A673 (cell line): ENCODE data around the gene CPT1A. TPM values are rescaled to one million over a fixed set of nuclear protein-coding genes. Genes with fewer than 3 reads are reported as not detected.

ENCODE experiments used
- BruUV-seq: library from RNA; stranded (reverse); fragments of 400-500 nt; replicated peaks from 2 replicates; lab custom pipeline; 2021; lab: Mats Ljungman, UMichigan
- CTCF ChIA-PET: fragments of 300-600 bp; sonication (Branson Sonifier 250); formaldehyde crosslinking; loops from one replicate; lab custom pipeline; 2022; ENCODE audit warnings: antibody characterized with exemption; lab: Charles Lee
- POLR2A ChIA-PET: fragments of 300-600 bp; sonication (Branson Sonifier 250); formaldehyde crosslinking; loops from one replicate; lab custom pipeline; 2022; ENCODE audit warnings: antibody characterized with exemption; ENCODE audit not compliant: low non-redundant PET; lab: Charles Lee
- DNase-seq: peaks from one replicate; pipeline ENCODE4 v3.0.0-alpha.2; 2015; ENCODE audit warnings: low spot score
- H3K27ac ChIP-seq: fragments of 200-600 bp; sonication (generic); 2 replicates; pipeline ENCODE4 v1.5.1; 2016; ENCODE audit warnings: mixed run types, low read depth, mild to moderate bottlenecking, mixed read lengths, antibody characterized with exemption, low read length; ENCODE audit not compliant: poor library complexity, severe bottlenecking
- H3K27me3 ChIP-seq: fragments of 200-600 bp; sonication (generic); replicated peaks from 2 replicates; pipeline ENCODE4 v1.6.1; 2017; ENCODE audit warnings: mixed run types, low read depth, mild to moderate bottlenecking, mixed read lengths, antibody characterized with exemption, low read length; ENCODE audit not compliant: insufficient read depth, poor library complexity
- H3K36me3 ChIP-seq: fragments of 200-600 bp; sonication (generic); 2 replicates; pipeline ENCODE4 v1.6.1; 2016; ENCODE audit warnings: mixed run types, mild to moderate bottlenecking, mixed read lengths, antibody characterized with exemption, low read length; ENCODE audit not compliant: insufficient read depth, poor library complexity, severe bottlenecking
- H3K4me1 ChIP-seq: fragments of 200-600 bp; sonication (generic); 2 replicates; pipeline ENCODE4 v1.6.1; 2017; ENCODE audit warnings: mixed run types, mild to moderate bottlenecking, mixed read lengths, antibody characterized with exemption, low read length; ENCODE audit not compliant: insufficient read depth, poor library complexity, severe bottlenecking
- H3K4me3 ChIP-seq: fragments of 200-600 bp; sonication (generic); 2 replicates; pipeline ENCODE4 v1.5.1; 2016; ENCODE audit warnings: low read depth, mixed run types, mild to moderate bottlenecking, mixed read lengths, low read length; ENCODE audit not compliant: poor library complexity, severe bottlenecking
- H3K9me3 ChIP-seq: fragments of 200-600 bp; sonication (generic); 2 replicates; pipeline ENCODE4 v1.6.1; 2016; ENCODE audit warnings: mixed run types, low read depth, mild to moderate bottlenecking, mixed read lengths, antibody characterized with exemption, low read length; ENCODE audit not compliant: poor library complexity, severe bottlenecking
- CTCF ChIP-seq: fragments of 300-800, 200-600 bp; sonication (generic); conservative IDR thresholded peaks from 2 replicates; pipeline ENCODE4 v1.5.1; 2017; ENCODE audit warnings: low read depth, mild to moderate bottlenecking, antibody characterized with exemption, low read length, moderate library complexity, mixed read lengths
- EZH2 ChIP-seq: fragments of 200-600 bp; sonication (generic); IDR thresholded peaks from 2 replicates; pipeline ENCODE4 v1.6.1; 2017; ENCODE audit warnings: borderline replicate concordance, low read depth, mild to moderate bottlenecking, mixed read lengths, antibody characterized with exemption, low read length; ENCODE audit not compliant: poor library complexity, severe bottlenecking
- intact Hi-C: fragments of 100-400 bp; cut with micrococcal nuclease; formaldehyde crosslinking; loops from one replicate; pipeline ENCODE4 v1.10.0; 2022; ENCODE audit not compliant: unreplicated experiment
- total RNA-seq: library from RNA; stranded (reverse); gene quantifications from 2 replicates; pipeline ENCODE4 v1.2.3, GENCODE V29; 2021

Gene CPT1A
- total RNA-seq, 1 experiment from 2014 or later = 15.5 TPM

GRCh38 chr11:68757711-68758110 is 84.0 kb downstream of the CPT1A start:
- no peak overlapping the region for H3K27ac ChIP-seq
- no peak for DNase-seq
- POLR2A ChIA-PET = no interaction called here
- TF ChIP-seq EZH2 (no peak), CTCF (no peak)
- CTCF ChIA-PET = no interaction called here
- no peaks in the 10 kb centered on the region for H3K36me3 ChIP-seq
- H3K27me3 ChIP-seq = no peaks in the 10 kb centered on the region
- no peaks in the 10 kb centered on the region for H3K9me3 ChIP-seq
- no peaks in the 10 kb centered on the region for H3K4me1 ChIP-seq
- intact Hi-C loops = no loop called here
- no peak overlapping the region for H3K4me3 ChIP-seq
- BruUV-seq = no TSS peak

- BruUV-seq = no TSS peak
- POLR2A ChIA-PET = no interaction called here
- no peak for DNase-seq
- no peak overlapping the region for H3K27ac ChIP-seq
- H3K4me3 ChIP-seq = no peak overlapping the region
- CTCF ChIA-PET = no interaction called here
- H3K27me3 ChIP-seq = no peaks in the 10 kb centered on the region
- no peaks in the 10 kb centered on the region for H3K4me1 ChIP-seq
- no peaks in the 10 kb centered on the region for H3K36me3 ChIP-seq
- no peaks in the 10 kb centered on the region for H3K9me3 ChIP-seq
- TF ChIP-seq EZH2 = no peak
- no peak for TF ChIP-seq CTCF
- intact Hi-C loops = no loop called here
These were observed 85.4 kb downstream of the CPT1A start for GRCh38 chr11:68756171-68756766.

GRCh38 chr11:68753300-68753699 is 88.4 kb downstream of the CPT1A start:
- Histone ChIP-seq H3K36me3 (no peaks in the 10 kb centered on the region), H3K4me3 (no peak overlapping the region), H3K27me3 (no peaks in the 10 kb centered on the region), H3K9me3 (no peaks in the 10 kb centered on the region), H3K4me1 (no peaks in the 10 kb centered on the region), H3K27ac (no peak overlapping the region)
- TF ChIP-seq EZH2 (no peak), CTCF (no peak)
- DNase-seq = no peak
- CTCF ChIA-PET = no interaction called here
- BruUV-seq = no TSS peak
- intact Hi-C loops = no loop called here
- POLR2A ChIA-PET = no interaction called here
